Endothelial cell of umbilical vein (primary cell): ENCODE measurements around the gene OSBPL1A. TPM values are rescaled to one million over a fixed set of nuclear protein-coding genes. Genes with fewer than 3 reads are reported as not detected.

Experiments used
- BruUV-seq: library from RNA; stranded (reverse); fragments of 400-500 nt; replicated peaks from 2 replicates; lab custom pipeline; 2021; lab: Mats Ljungman, UMichigan
- CTCF ChIA-PET: fragments of 300-600, 350-600 bp; sonication (Branson Sonifier 250); formaldehyde crosslinking; loops from one replicate; lab custom pipeline; 2021; ENCODE audit warnings: antibody characterized with exemption, inconsistent platforms; lab: Charles Lee
- POLR2A ChIA-PET: fragments of 300-600, 350-600 bp; sonication (Branson Sonifier 250); formaldehyde crosslinking; loops from one replicate; lab custom pipeline; 2021; ENCODE audit warnings: antibody characterized with exemption, inconsistent platforms; lab: Charles Lee
- DNase-seq: peaks from one replicate; pipeline ENCODE4 v3.0.0-alpha.2; 2011; ENCODE audit warnings: low read depth, low spot score
- FAIRE-seq: peaks from 2 replicates; lab custom pipeline; 2011; peaks lifted over from hg19 to GRCh38; lab: Jason Lieb, UNC
- H2AFZ ChIP-seq: 2 replicates; pipeline ENCODE4 v1.6.0; 2012; ENCODE audit warnings: low read depth, low read length, control low read depth, inconsistent platforms
- H3K27ac ChIP-seq: 2 replicates; pipeline ENCODE4 v1.5.1; 2011; ENCODE audit warnings: low read depth, mild to moderate bottlenecking, control low read depth, low read length, moderate library complexity; ENCODE audit not compliant: insufficient read depth
- H3K27me3 ChIP-seq, 2 experiments: 2 replicates each; pipeline versions ENCODE4 v1.6.0 to v1.6.1; 2011; ENCODE audit warnings: low read length in 2 of 2, mixed read lengths in 1 of 2; ENCODE audit not compliant: control insufficient read depth in 2 of 2, insufficient read depth in 2 of 2
- H3K36me3 ChIP-seq, 2 experiments: 2 replicates in 1 of 2; 3 replicates in 1 of 2; pipeline ENCODE4 v1.5.1; 2011; ENCODE audit warnings: low read length in 2 of 2, mild to moderate bottlenecking in 1 of 2, moderate library complexity in 1 of 2; ENCODE audit not compliant: control insufficient read depth in 2 of 2, insufficient read depth in 2 of 2; ENCODE audit errors: extremely low read depth in 1 of 2
- H3K4me1 ChIP-seq: 3 replicates; pipeline ENCODE4 v1.5.1; 2011; ENCODE audit warnings: mild to moderate bottlenecking, low read length; ENCODE audit not compliant: control insufficient read depth, insufficient read depth; ENCODE audit errors: extremely low read depth
- H3K4me2 ChIP-seq: 2 replicates; pipeline ENCODE4 v1.6.1; 2011; ENCODE audit warnings: low read length, control low read depth, mixed read lengths; ENCODE audit not compliant: insufficient read depth
- H3K4me3 ChIP-seq, 3 experiments: fragments of 200-600 bp in 1 of 3; sonication (generic), shearing (Covaris generic) in 1 of 3; replicated peaks in 1 of 3; 2 replicates each; pipeline ENCODE4 v1.5.1; 2011 to 2016; ENCODE audit warnings: control low read depth in 3 of 3, low read length in 3 of 3, mild to moderate bottlenecking in 2 of 3, inconsistent platforms in 1 of 3, low read depth in 1 of 3, moderate library complexity in 1 of 3; ENCODE audit not compliant: insufficient read depth in 1 of 3
- H3K79me2 ChIP-seq: 2 replicates; pipeline ENCODE4 v1.6.0; 2012; ENCODE audit warnings: low read length, inconsistent platforms; ENCODE audit not compliant: control insufficient read depth, insufficient read depth
- H3K9ac ChIP-seq: replicated peaks from 2 replicates; pipeline ENCODE3; 2011; ENCODE audit warnings: low read length, control low read depth; ENCODE audit not compliant: insufficient read depth; ENCODE audit errors: extremely low read depth
- H3K9me1 ChIP-seq: replicated peaks from 3 replicates; pipeline ENCODE4 v1.6.0; 2011; ENCODE audit warnings: mild to moderate bottlenecking, low read length; ENCODE audit not compliant: control insufficient read depth, insufficient read depth; ENCODE audit errors: extremely low read depth
- H3K9me3 ChIP-seq: replicated peaks from 2 replicates; pipeline ENCODE4 v1.5.1; 2012; ENCODE audit warnings: low read length, inconsistent platforms; ENCODE audit not compliant: control insufficient read depth, insufficient read depth
- H4K20me1 ChIP-seq: replicated peaks from 2 replicates; pipeline ENCODE3; 2011; ENCODE audit warnings: mild to moderate bottlenecking, low read length; ENCODE audit not compliant: control insufficient read depth, insufficient read depth; ENCODE audit errors: extremely low read depth
- EZH2 ChIP-seq: IDR thresholded peaks from 2 replicates; pipeline ENCODE4 v1.6.1; 2012; ENCODE audit warnings: borderline replicate concordance, low read depth, mild to moderate bottlenecking, moderate library complexity, low read length, inconsistent platforms; ENCODE audit not compliant: severe bottlenecking
- GATA2 ChIP-seq: IDR thresholded peaks from 2 replicates; pipeline ENCODE4 v1.7.0; 2011; ENCODE audit warnings: low read depth, mild to moderate bottlenecking, moderate library complexity, mixed read lengths, low read length; ENCODE audit not compliant: insufficient read length, insufficient read depth
- JUN ChIP-seq: IDR thresholded peaks from 2 replicates; pipeline ENCODE4 v1.6.1; 2011; ENCODE audit warnings: borderline replicate concordance, low read depth; ENCODE audit not compliant: insufficient read length, insufficient read depth
- MYC ChIP-seq: IDR thresholded peaks from one replicate; pipeline ENCODE4 v1.6.1; 2011; ENCODE audit warnings: mild to moderate bottlenecking, low read depth, low read length
- POLR2A ChIP-seq: IDR thresholded peaks from 2 replicates; pipeline ENCODE4 v1.6.1; 2012; ENCODE audit warnings: low read depth, mild to moderate bottlenecking, control low read depth, low read length
- POLR2AphosphoS5 ChIP-seq: IDR thresholded peaks from 2 replicates; pipeline ENCODE4 v1.6.1; 2012; ENCODE audit warnings: low read depth, mild to moderate bottlenecking, control low read depth, low read length, moderate library complexity; ENCODE audit not compliant: insufficient read depth
- dilution Hi-C: fragments of 300-500 bp; cut with MboI; formaldehyde crosslinking; loops from one replicate; pipeline ENCODE4 v1.15.0; 2019; ENCODE audit warnings: low sequenced_read_pairs; ENCODE audit not compliant: extremely low pct_ligation_motif_present
- intact Hi-C: fragments of 100-400 bp; cut with micrococcal nuclease; formaldehyde crosslinking; loops from one replicate; pipeline ENCODE4 v1.10.0; 2022
- polyA plus RNA-seq, 4 experiments: library from polyadenylated mRNA; depleted of rRNA in 3 of 4; stranded (reverse) in 3 of 4; unstranded in 1 of 4; fragments of >200 nt; gene quantifications; 2 replicates each; pipeline versions ENCODE4 v1.2.1 to v1.2.3, GENCODE V29; 2011 to 2012; ENCODE audit warnings: missing spikeins in 1 of 4
- total RNA-seq: library from RNA; stranded (reverse); gene quantifications from 2 replicates; pipeline ENCODE4 v1.2.3, GENCODE V29; 2021
- TF ChIP-seq, protein P1 (sequence below): IDR thresholded peaks from 2 replicates; pipeline ENCODE4 v1.6.1; 2011; ENCODE audit not compliant: insufficient read depth, insufficient read length

The OSBPL1A gene
- total and polyA plus RNA-seq, 2 donors (not counting 3 experiments of a cell fraction or from before 2014, with no cell fraction given) = 6.4 to 16.5 TPM

DNA sequence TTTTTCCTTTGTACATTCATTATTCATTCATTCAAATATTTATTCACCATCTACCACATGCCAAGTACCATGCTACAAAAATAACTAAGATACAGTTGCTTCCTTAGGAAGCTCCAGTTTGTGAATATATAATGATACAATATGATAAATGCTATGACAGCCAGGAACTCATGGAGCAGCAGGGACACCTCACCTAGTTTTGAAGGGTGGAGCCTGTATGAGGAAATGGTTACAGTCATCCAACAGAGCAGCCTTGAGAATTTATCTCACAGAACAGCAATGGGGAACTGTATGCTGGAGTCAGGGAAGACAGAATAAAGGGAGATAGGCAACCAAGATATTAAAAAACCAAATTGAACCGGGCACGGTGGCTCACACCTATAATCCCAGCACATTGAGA, 124.0 kb downstream of the OSBPL1A start:
- TF ChIP-seq MYC (no peak), JUN (no peak), EZH2 (no peak), POLR2A (no peak), POLR2AphosphoS5 (no peak)
- TF ChIP-seq, protein P1, sequence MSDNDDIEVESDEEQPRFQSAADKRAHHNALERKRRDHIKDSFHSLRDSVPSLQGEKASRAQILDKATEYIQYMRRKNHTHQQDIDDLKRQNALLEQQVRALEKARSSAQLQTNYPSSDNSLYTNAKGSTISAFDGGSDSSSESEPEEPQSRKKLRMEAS = no peak
- intact Hi-C loops (loop anchor here (5.0 kb wide), 1 partner anchor 124 kb away; the partner anchor contains the start of gene OSBPL1A), dilution Hi-C loops (no loop called here)
- CTCF ChIA-PET = interaction anchor here (4.4 kb wide), 1 partner anchor 97 kb away, joined by 56 read pairs; no protein-coding TSS in a partner anchor
- Histone ChIP-seq H3K9me1 (no peaks in the 10 kb centered on the region), H3K79me2 (no peaks in the 10 kb centered on the region), H3K4me2 (no peak overlapping the region), H2AFZ (no peak overlapping the region), H4K20me1 (no peaks in the 10 kb centered on the region), H3K36me3 (no peaks in the 10 kb centered on the region), H3K9me3 (no peaks in the 10 kb centered on the region), H3K4me1 (peaks cover 6% of the 10 kb centered on the region), H3K27ac (no peak overlapping the region), H3K27me3 (no peaks in the 10 kb centered on the region), H3K9ac (no peak overlapping the region), H3K4me3 (no peak overlapping the region)
- POLR2A ChIA-PET = no interaction called here
- no peak for DNase-seq
- no TSS peak for BruUV-seq
- FAIRE-seq = no peak

DNA sequence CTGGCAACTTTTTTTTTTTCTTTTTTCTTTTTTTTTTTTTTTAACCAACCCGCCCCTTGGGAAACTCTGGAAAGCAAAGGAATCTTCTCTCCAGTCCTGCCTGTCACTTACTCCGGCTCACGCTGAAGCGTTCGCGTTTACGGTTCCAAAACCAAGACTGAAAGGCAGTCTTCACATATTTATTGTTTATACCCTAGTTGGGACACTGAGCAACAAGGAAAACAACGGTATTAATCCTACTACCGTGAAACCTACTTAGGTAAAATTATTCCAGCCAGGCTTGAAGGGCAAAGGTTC, 125.4 kb downstream of the OSBPL1A start:
- H3K4me2 ChIP-seq = peak overlapping the region; percentile 90
- no peaks in the 10 kb centered on the region for H3K27me3 ChIP-seq
- dilution Hi-C loops = no loop called here
- FAIRE-seq (peak; percentile 57), DNase-seq (no peak)
- H3K27ac ChIP-seq = no peak overlapping the region
- H3K4me1 ChIP-seq = peaks cover 6% of the 10 kb centered on the region
- H4K20me1 ChIP-seq = no peaks in the 10 kb centered on the region
- peak overlapping the region; percentile 73 for H3K9ac ChIP-seq
- CTCF ChIA-PET = interaction anchor here (4.4 kb wide), 1 partner anchor 96 kb away, joined by 56 read pairs; no protein-coding TSS in a partner anchor
- H3K36me3 ChIP-seq = no peaks in the 10 kb centered on the region
- H2AFZ ChIP-seq = peak overlapping the region; percentile 74
- H3K4me3 ChIP-seq = peak overlapping the region; percentile 16 to 58 (median 49)
- H3K9me1 ChIP-seq = no peaks in the 10 kb centered on the region
- no peaks in the 10 kb centered on the region for H3K9me3 ChIP-seq
- TF ChIP-seq, protein P1 = no peak
- TF ChIP-seq GATA2 (no peak), MYC (no peak), EZH2 (no peak)
- no peaks in the 10 kb centered on the region for H3K79me2 ChIP-seq
- BruUV-seq = no TSS peak
- intact Hi-C loops = loop anchor here (1.0 to 5.0 kb wide), 2 partner anchors 96 to 125 kb away; partner anchors contain the start of gene OSBPL1A
- POLR2A ChIA-PET = interaction anchor here (0.6 kb wide), 1 partner anchor 14 kb away, joined by 10 read pairs; no protein-coding TSS in a partner anchor
